Karpas-422 (cell line): ENCODE data around the gene LOXL3. TPM values are rescaled to one million over a fixed set of nuclear protein-coding genes. Genes with fewer than 3 reads are reported as not detected.

Experiments used
- DNase-seq: peaks from one replicate; pipeline ENCODE4 v3.0.0-alpha.2; 2015
- H2AFZ ChIP-seq: fragments of 200-600 bp; sonication (generic); 2 replicates; pipeline ENCODE4 v1.6.1; 2014; ENCODE audit warnings: antibody characterized with exemption, low read length, mixed read lengths
- H3K27ac ChIP-seq: fragments of 200-600 bp; sonication (generic); 2 replicates; pipeline ENCODE4 v1.5.1; 2014; ENCODE audit warnings: mild to moderate bottlenecking, low read length, moderate library complexity
- H3K27me3 ChIP-seq: fragments of 200-600 bp; sonication (generic); 2 replicates; pipeline ENCODE4 v1.6.1; 2014; ENCODE audit warnings: low read length, mixed read lengths
- H3K36me3 ChIP-seq: fragments of 200-600 bp; sonication (generic); 2 replicates; pipeline ENCODE4 v1.6.1; 2014; ENCODE audit warnings: low read length, mixed read lengths; ENCODE audit not compliant: insufficient read depth
- H3K4me1 ChIP-seq: fragments of 200-600 bp; sonication (generic); 2 replicates; pipeline ENCODE4 v1.6.1; 2014; ENCODE audit warnings: mild to moderate bottlenecking, low read length, mixed read lengths
- H3K4me2 ChIP-seq: fragments of 200-600 bp; sonication (generic); 2 replicates; pipeline ENCODE4 v1.6.1; 2014; ENCODE audit warnings: low read length, low read depth, mild to moderate bottlenecking; ENCODE audit not compliant: poor library complexity, severe bottlenecking
- H3K4me3 ChIP-seq: fragments of 200-600 bp; sonication (generic); 2 replicates; pipeline ENCODE4 v1.5.1; 2014; ENCODE audit warnings: mild to moderate bottlenecking, antibody characterized with exemption, low read length, mixed read lengths
- H3K79me2 ChIP-seq: fragments of 200-600 bp; sonication (generic); 2 replicates; pipeline ENCODE4 v1.6.1; 2014; ENCODE audit warnings: mild to moderate bottlenecking, low read length, mixed read lengths
- H3K9ac ChIP-seq: fragments of 200-600 bp; sonication (generic); 2 replicates; pipeline ENCODE4 v1.6.0; 2014; ENCODE audit warnings: low read length
- H3K9me2 ChIP-seq: fragments of 200-600 bp; sonication (generic), shearing (Covaris generic); replicated peaks from 2 replicates; pipeline ENCODE4 v1.6.0; 2014; ENCODE audit warnings: mild to moderate bottlenecking, low read length, moderate library complexity; ENCODE audit not compliant: insufficient read depth
- H3K9me3 ChIP-seq: fragments of 300-700, 200-600 bp; sonication (generic); 2 replicates; pipeline ENCODE4 v1.6.1; 2014; ENCODE audit warnings: low read length, mixed read lengths
- H4K20me1 ChIP-seq: fragments of 200-600 bp; sonication (generic); 2 replicates; pipeline ENCODE4 v1.6.1; 2014; ENCODE audit warnings: mild to moderate bottlenecking, antibody characterized with exemption, low read length, low read depth; ENCODE audit not compliant: insufficient read depth
- total RNA-seq: library from RNA; depleted of rRNA; stranded (reverse); fragments of >200 nt; shearing (Covaris generic); gene quantifications from 2 replicates; pipeline ENCODE4 v1.2.3, GENCODE V29; 2014; ENCODE audit warnings: low replicate concordance

The LOXL3 gene
- total RNA-seq, 1 experiment from 2014 or later = 0.15 TPM

- Histone ChIP-seq H4K20me1 (no peaks in the 10 kb centered on the region), H3K27me3 (no peaks in the 10 kb centered on the region), H3K9me3 (no peaks in the 10 kb centered on the region), H3K4me3 (no peak overlapping the region), H3K9ac (no peak overlapping the region), H2AFZ (peak overlapping the region; percentile 51), H3K79me2 (no peaks in the 10 kb centered on the region), H3K9me2 (no peaks in the 10 kb centered on the region), H3K4me1 (peaks cover 28% of the 10 kb centered on the region), H3K4me2 (no peak overlapping the region), H3K36me3 (no peaks in the 10 kb centered on the region), H3K27ac (no peak overlapping the region)
- no peak for DNase-seq
These were observed 23.1 kb upstream of the LOXL3 start for GRCh38 chr2:74576863-74577229.

GRCh38 chr2:74576211-74576862 lies 22.6 kb upstream of the LOXL3 start:
- Histone ChIP-seq H3K9me2 (no peaks in the 10 kb centered on the region), H3K36me3 (no peaks in the 10 kb centered on the region), H4K20me1 (no peaks in the 10 kb centered on the region), H3K4me2 (no peak overlapping the region), H3K4me1 (peaks cover 30% of the 10 kb centered on the region), H3K9ac (no peak overlapping the region), H3K79me2 (no peaks in the 10 kb centered on the region), H2AFZ (peak overlapping the region; percentile 51), H3K4me3 (no peak overlapping the region), H3K27ac (no peak overlapping the region), H3K27me3 (no peaks in the 10 kb centered on the region), H3K9me3 (no peaks in the 10 kb centered on the region)
- no peak for DNase-seq

- H2AFZ ChIP-seq = no peak overlapping the region
- no peaks in the 10 kb centered on the region for H3K9me3 ChIP-seq
- H3K4me2 ChIP-seq = no peak overlapping the region
- no peaks in the 10 kb centered on the region for H3K36me3 ChIP-seq
- H3K27me3 ChIP-seq = no peaks in the 10 kb centered on the region
- no peaks in the 10 kb centered on the region for H3K79me2 ChIP-seq
- no peak overlapping the region for H3K9ac ChIP-seq
- H3K4me3 ChIP-seq = no peak overlapping the region
- no peaks in the 10 kb centered on the region for H3K9me2 ChIP-seq
- H4K20me1 ChIP-seq = no peaks in the 10 kb centered on the region
- peaks cover 36% of the 10 kb centered on the region for H3K4me1 ChIP-seq
- no peak overlapping the region for H3K27ac ChIP-seq
- no peak for DNase-seq
These were observed 21.6 kb upstream of the LOXL3 start for GRCh38 chr2:74575320-74575719.

DNA sequence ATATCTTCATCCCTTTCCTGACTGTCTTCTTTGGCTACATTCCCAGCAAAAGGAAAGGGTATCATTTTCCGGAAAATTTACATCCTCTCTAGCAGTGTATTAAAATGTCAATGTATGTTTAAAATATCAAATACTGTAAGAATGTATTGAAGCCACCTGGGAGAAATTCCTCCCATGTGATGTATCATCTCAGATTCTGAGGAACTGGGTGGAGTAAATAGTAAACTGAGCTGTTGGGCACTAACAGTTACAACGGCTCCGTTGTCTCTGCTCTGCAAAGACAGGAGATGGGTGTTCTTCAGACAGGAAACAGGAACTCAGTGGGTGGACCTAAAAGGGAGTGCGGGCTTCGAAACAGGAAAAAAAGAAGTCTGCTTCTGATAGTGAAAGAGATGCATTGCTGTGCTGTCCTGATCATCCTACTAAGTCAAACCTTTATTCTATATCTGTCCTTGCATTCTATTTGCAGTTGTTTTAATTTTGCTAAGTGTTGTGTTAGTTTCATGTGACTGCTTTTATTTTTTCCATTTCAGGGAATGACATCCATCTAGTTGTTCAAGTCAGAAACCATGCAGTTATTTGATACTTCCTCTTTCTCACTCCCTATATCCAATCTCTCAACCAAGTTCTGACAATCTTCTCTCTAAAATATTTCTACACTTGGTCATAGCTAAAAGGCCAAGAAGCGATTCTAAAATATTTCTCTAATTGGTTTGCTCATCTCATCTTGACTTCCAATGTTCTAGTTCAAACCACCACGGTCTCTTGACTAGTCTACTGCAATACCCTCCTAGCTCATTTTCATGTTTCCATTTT lies 20.2 kb upstream of the LOXL3 start:
- H3K4me3 ChIP-seq = peak overlapping the region; percentile 42
- H3K4me2 ChIP-seq = peak overlapping the region; percentile 67
- H3K27ac ChIP-seq = peak overlapping the region; percentile 65
- no peaks in the 10 kb centered on the region for H3K9me2 ChIP-seq
- H3K9me3 ChIP-seq = no peaks in the 10 kb centered on the region
- no peaks in the 10 kb centered on the region for H3K36me3 ChIP-seq
- H3K9ac ChIP-seq = peak overlapping the region; percentile 40
- H4K20me1 ChIP-seq = no peaks in the 10 kb centered on the region
- no peaks in the 10 kb centered on the region for H3K79me2 ChIP-seq
- peak; percentile 91 for DNase-seq
- H3K4me1 ChIP-seq = peaks cover 36% of the 10 kb centered on the region
- peak overlapping the region; percentile 91 for H2AFZ ChIP-seq
- H3K27me3 ChIP-seq = no peaks in the 10 kb centered on the region

DNA sequence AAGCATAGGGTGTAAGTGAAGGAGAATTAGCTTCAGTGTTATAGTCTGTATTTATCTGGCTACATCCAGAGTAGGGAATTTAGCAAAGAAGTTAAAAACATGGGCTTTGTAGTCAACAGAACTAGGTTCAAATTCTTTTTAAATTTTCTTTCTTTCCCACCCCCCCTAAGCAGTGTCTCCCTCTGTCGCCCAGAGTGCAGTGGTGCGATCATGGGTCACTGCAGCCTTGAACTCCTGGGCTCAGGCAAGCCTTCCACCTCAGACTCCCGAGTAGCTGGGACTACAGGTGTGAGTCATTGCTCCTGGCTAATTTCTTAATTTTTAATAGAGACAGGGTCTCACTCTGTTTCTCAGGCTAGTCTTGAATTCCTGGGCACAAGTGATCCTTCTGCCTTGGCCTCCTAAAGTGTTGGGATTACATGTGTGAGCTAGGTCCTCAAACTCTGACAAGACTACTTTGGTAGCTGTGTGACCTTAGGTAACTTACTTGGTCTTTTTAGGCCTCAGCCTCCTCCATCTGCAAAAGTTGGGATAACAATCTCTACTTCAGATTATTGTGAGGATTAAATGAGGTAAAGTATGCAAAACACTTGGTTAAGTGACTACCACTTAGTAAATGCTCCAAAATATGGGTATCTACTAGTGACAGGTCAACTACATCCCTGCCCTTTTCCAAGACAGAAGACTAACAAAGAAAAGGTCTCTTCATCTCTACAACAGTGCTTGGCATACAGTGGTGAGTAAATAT lies 18.6 kb upstream of the LOXL3 start:
- H3K27me3 ChIP-seq = no peaks in the 10 kb centered on the region
- no peak overlapping the region for H3K9ac ChIP-seq
- no peaks in the 10 kb centered on the region for H3K9me2 ChIP-seq
- peaks cover 32% of the 10 kb centered on the region for H3K4me1 ChIP-seq
- peak; percentile 62 for DNase-seq
- no peak overlapping the region for H3K27ac ChIP-seq
- H4K20me1 ChIP-seq = no peaks in the 10 kb centered on the region
- H3K79me2 ChIP-seq = no peaks in the 10 kb centered on the region
- no peak overlapping the region for H3K4me3 ChIP-seq
- H3K36me3 ChIP-seq = no peaks in the 10 kb centered on the region
- no peaks in the 10 kb centered on the region for H3K9me3 ChIP-seq
- peak overlapping the region; percentile 33; the same call in 1 of the 2 replicates for H2AFZ ChIP-seq
- no peak overlapping the region for H3K4me2 ChIP-seq

DNA sequence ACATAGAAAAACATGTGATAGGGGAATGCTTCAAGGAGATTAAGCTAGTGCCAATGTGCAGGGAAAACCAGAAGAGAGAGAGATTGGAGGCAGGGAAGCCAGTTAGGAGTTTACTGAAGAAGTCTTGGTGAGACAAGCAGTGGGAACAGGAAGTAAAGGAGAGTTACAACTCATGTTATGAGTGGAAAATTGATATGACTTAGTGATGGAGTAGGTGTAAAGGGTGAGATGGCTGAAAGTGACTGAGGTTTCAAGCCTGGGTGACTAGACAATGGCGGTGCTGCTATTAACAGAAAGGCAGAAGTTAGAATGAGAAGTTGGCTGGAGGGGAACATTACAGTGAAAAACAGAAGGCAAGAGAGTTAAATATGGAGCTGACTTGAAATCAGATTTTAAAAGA lies 17.3 kb upstream of the LOXL3 start:
- no peaks in the 10 kb centered on the region for H3K9me3 ChIP-seq
- H3K36me3 ChIP-seq = no peaks in the 10 kb centered on the region
- no peak overlapping the region for H3K4me3 ChIP-seq
- H2AFZ ChIP-seq = peak overlapping the region; percentile 64
- no peak overlapping the region for H3K27ac ChIP-seq
- no peaks in the 10 kb centered on the region for H3K9me2 ChIP-seq
- no peaks in the 10 kb centered on the region for H4K20me1 ChIP-seq
- H3K4me1 ChIP-seq = peaks cover 28% of the 10 kb centered on the region
- H3K79me2 ChIP-seq = no peaks in the 10 kb centered on the region
- H3K27me3 ChIP-seq = no peaks in the 10 kb centered on the region
- H3K4me2 ChIP-seq = peak overlapping the region; percentile 1
- no peak overlapping the region for H3K9ac ChIP-seq
- peak; percentile 72 for DNase-seq

- H4K20me1 ChIP-seq = no peaks in the 10 kb centered on the region
- no peaks in the 10 kb centered on the region for H3K79me2 ChIP-seq
These were observed 15.9 kb upstream of the LOXL3 start for GRCh38 chr2:74569686-74570085.

GRCh38 chr2:74567881-74568280 lies 14.1 kb upstream of the LOXL3 start:
- Histone ChIP-seq H4K20me1 (no peaks in the 10 kb centered on the region), H3K27me3 (no peaks in the 10 kb centered on the region), H2AFZ (no peak overlapping the region), H3K4me3 (no peak overlapping the region), H3K9me2 (no peaks in the 10 kb centered on the region), H3K4me2 (no peak overlapping the region), H3K4me1 (peaks cover 13% of the 10 kb centered on the region), H3K79me2 (no peaks in the 10 kb centered on the region), H3K9ac (no peak overlapping the region), H3K9me3 (no peaks in the 10 kb centered on the region), H3K36me3 (no peaks in the 10 kb centered on the region), H3K27ac (no peak overlapping the region)
- no peak for DNase-seq

More at GRCh38 chr2:74569686-74570085, 15.9 kb upstream of the LOXL3 start:
- Histone ChIP-seq H3K9me3 (no peaks in the 10 kb centered on the region), H3K27ac (no peak overlapping the region), H3K4me3 (no peak overlapping the region), H3K9me2 (no peaks in the 10 kb centered on the region), H3K4me2 (no peak overlapping the region), H3K9ac (no peak overlapping the region), H3K4me1 (peaks cover 27% of the 10 kb centered on the region), H2AFZ (no peak overlapping the region), H3K27me3 (no peaks in the 10 kb centered on the region), H3K36me3 (no peaks in the 10 kb centered on the region)
- no peak for DNase-seq
